ENCODE data around the gene RUNX3.
A peak's percentile ranks its signal among the peaks of the same experiment; 100 is the strongest.

DNA sequence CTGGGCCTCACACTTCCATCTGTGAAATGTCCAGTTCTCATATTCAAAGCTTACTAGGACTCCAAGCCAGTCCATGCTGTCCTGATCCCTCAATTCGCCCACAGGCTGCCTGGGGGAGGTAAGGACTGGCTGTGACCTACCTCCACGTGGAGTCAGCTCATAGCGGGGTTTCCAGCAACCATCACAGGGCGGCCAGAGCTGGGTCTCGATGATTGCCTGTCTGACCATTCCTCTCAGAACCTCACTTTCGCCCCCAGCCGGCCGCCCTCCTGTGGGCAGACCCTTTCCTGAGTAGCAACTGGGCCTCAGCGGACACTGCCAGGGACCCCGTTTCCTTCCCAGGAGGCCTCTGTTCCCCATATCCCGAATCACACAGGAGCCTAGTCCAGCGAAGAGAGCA lies 3.4 kb upstream of the RUNX3 start:
- peak; percentile 55; the same call in 1 of the 2 replicates for TF ChIP-seq POLR2AphosphoS5 (IDR thresholded peaks at IDR 0.05; ENCODE audit: low read depth, low read length)
- TF ChIP-seq POLR2A (IDR thresholded peaks at IDR 0.05; ENCODE audit: low read depth, low read length) = 0 out of 2 replicates have a peak, but pooled peaks have one; percentile 29
- no peak for TF ChIP-seq TAF1 (IDR thresholded peaks at IDR 0.05; ENCODE audit: borderline replicate concordance, low read depth, low read length)

Measured in GM12892 (cell line).